Measurements from ENCODE around the gene SOX1. TPM values are rescaled to one million over a fixed set of nuclear protein-coding genes. Genes with fewer than 3 reads are reported as not detected.

The SOX1 gene
- total and polyA plus RNA-seq, 8 donors: 0.08 TPM; not detected in 7

GRCh38 chr13:112058519-112058873 lies 8.5 kb upstream of the SOX1 start:
- intact Hi-C loops (cut with DNase I): no loop called here

GRCh38 chr13:112058941-112059340 lies 8.0 kb upstream of the SOX1 start:
- Histone ChIP-seq H3K4me3 (no peak overlapping the region), H3K27ac (no peak overlapping the region), H3K9me3 (no peaks in the 10 kb centered on the region), H3K27me3 (peaks cover 100% of the 10 kb centered on the region in 2 donors), H3K4me1 (peaks cover 0 to 19% of the 10 kb centered on the region in 2 donors), H3K36me3 (no peaks in the 10 kb centered on the region)
- no peak for TF ChIP-seq CTCF (IDR thresholded peaks at IDR 0.05)
- DNase-seq (no peak), ATAC-seq (no peak)
- intact Hi-C loops (cut with DNase I): no loop called here

More at GRCh38 chr13:112058519-112058873, 8.5 kb upstream of the SOX1 start:
- H3K4me1 ChIP-seq: peaks cover 0 to 19% of the 10 kb centered on the region in 2 donors
- no peak for ATAC-seq
- H3K27ac ChIP-seq: no peak overlapping the region
- H3K36me3 ChIP-seq: no peaks in the 10 kb centered on the region
- no peak for TF ChIP-seq CTCF (IDR thresholded peaks at IDR 0.05)
- DNase-seq: no peak
- no peak overlapping the region for H3K4me3 ChIP-seq
- H3K27me3 ChIP-seq: peaks cover 100% of the 10 kb centered on the region in 2 donors
- no peaks in the 10 kb centered on the region for H3K9me3 ChIP-seq

- Histone ChIP-seq H3K9me3 (no peaks in the 10 kb centered on the region), H3K27me3 (peaks cover 100% of the 10 kb centered on the region in 2 donors), H3K36me3 (no peaks in the 10 kb centered on the region), H3K27ac (no peak overlapping the region), H3K4me3 (no peak overlapping the region), H3K4me1 (peaks cover 0 to 19% of the 10 kb centered on the region in 2 donors)
- DNase-seq (no peak), ATAC-seq (no peak)
- intact Hi-C loops (cut with DNase I): no loop called here
- no peak for TF ChIP-seq CTCF (IDR thresholded peaks at IDR 0.05)
These were observed 7.3 kb upstream of the SOX1 start for GRCh38 chr13:112059457-112060281.

- Histone ChIP-seq H3K27ac (no peak overlapping the region), H3K4me3 (no peak overlapping the region), H3K27me3 (peaks cover 100% of the 10 kb centered on the region in 2 donors), H3K36me3 (no peaks in the 10 kb centered on the region), H3K4me1 (peaks cover 0 to 19% of the 10 kb centered on the region in 2 donors), H3K9me3 (no peaks in the 10 kb centered on the region)
- DNase-seq (no peak), ATAC-seq (no peak)
- intact Hi-C loops (cut with DNase I): no loop called here
- no peak for TF ChIP-seq CTCF (IDR thresholded peaks at IDR 0.05)
These were observed 6.6 kb upstream of the SOX1 start for GRCh38 chr13:112060282-112060830.

- no peaks in the 10 kb centered on the region for H3K9me3 ChIP-seq
- intact Hi-C loops (cut with DNase I): no loop called here
- no peaks in the 10 kb centered on the region for H3K36me3 ChIP-seq
- no peak for TF ChIP-seq CTCF (IDR thresholded peaks at IDR 0.05)
- H3K27me3 ChIP-seq: peaks cover 100% of the 10 kb centered on the region in 2 donors
- no peak overlapping the region for H3K27ac ChIP-seq
- no peak for DNase-seq
- H3K4me1 ChIP-seq: peaks cover 0 to 19% of the 10 kb centered on the region in 2 donors
- ATAC-seq: no peak
- no peak overlapping the region for H3K4me3 ChIP-seq
These were observed 6.0 kb upstream of the SOX1 start for GRCh38 chr13:112060899-112061366.

Measured in left lung (tissue), 10 donors.